GM21360 (cell line): ENCODE results near the gene NOTCH2NLA.
"Not testable (repeated sequence)": the region's sequence is repeated elsewhere in the genome, so short reads cannot be mapped to it uniquely, and the experiment has no call there.

Experiments used
- ATAC-seq: cut with Tn5 transposase; IDR thresholded peaks from one replicate; pipeline ENCODE4 v1.9.1; 2021; ENCODE audit warnings: mild to moderate bottlenecking, moderate library complexity; ENCODE audit not compliant: unreplicated experiment

Gene NOTCH2NLA

GRCh38 chr1:146174531-146174930 is 54.3 kb downstream of the NOTCH2NLA start:
- not testable (repeated sequence) for ATAC-seq

- not testable (repeated sequence) for ATAC-seq
Observed at GRCh38 chr1:146167740-146168139, 61.1 kb downstream of the NOTCH2NLA start.

- not testable (repeated sequence) for ATAC-seq
Observed at GRCh38 chr1:146167273-146167672, 61.5 kb downstream of the NOTCH2NLA start.

- ATAC-seq: not testable (repeated sequence)
Observed at GRCh38 chr1:146144465-146144864, 84.4 kb downstream of the NOTCH2NLA start, which contains the start of gene NBPF10. TSS of gene NBPF10 (minus strand) at chr1:146144804. CDS start at chr1:146144769, 35 bp downstream.
